GM19328 (cell line): ENCODE measurements around the gene SPATA19.

Source experiments
- ATAC-seq: cut with Tn5 transposase; IDR thresholded peaks from one replicate; pipeline ENCODE4 v1.9.1; 2021; ENCODE audit warnings: mild to moderate bottlenecking, moderate library complexity; ENCODE audit not compliant: unreplicated experiment

The SPATA19 gene

GRCh38 chr11:133835593-133836548 lies 9.4 kb downstream of the SPATA19 start:
- no peak for ATAC-seq

GRCh38 chr11:133834682-133835592 lies 10.4 kb downstream of the SPATA19 start:
- peak; percentile 76 for ATAC-seq

GRCh38 chr11:133833898-133834681 lies 11.2 kb downstream of the SPATA19 start:
- ATAC-seq, result no peak

- no peak for ATAC-seq
These were observed 12.1 kb downstream of the SPATA19 start for GRCh38 chr11:133832991-133833897.

GRCh38 chr11:133832096-133832990 lies 13.0 kb downstream of the SPATA19 start:
- ATAC-seq, result no peak

GRCh38 chr11:133830931-133831907 lies 14.1 kb downstream of the SPATA19 start:
- ATAC-seq, result no peak

GRCh38 chr11:133829566-133829965 lies 15.7 kb downstream of the SPATA19 start:
- ATAC-seq, result no peak

GRCh38 chr11:133828871-133829270 lies 16.4 kb downstream of the SPATA19 start:
- no peak for ATAC-seq

- no peak for ATAC-seq
These were observed 17.8 kb downstream of the SPATA19 start for GRCh38 chr11:133827556-133827955.

- no peak for ATAC-seq
These were observed 18.4 kb downstream of the SPATA19 start for GRCh38 chr11:133826866-133827265.

GRCh38 chr11:133825666-133826065 lies 19.6 kb downstream of the SPATA19 start:
- ATAC-seq, result no peak

- no peak for ATAC-seq
These were observed 20.2 kb downstream of the SPATA19 start for GRCh38 chr11:133825156-133825555.

GRCh38 chr11:133824593-133824992 lies 20.7 kb downstream of the SPATA19 start:
- no peak for ATAC-seq

GRCh38 chr11:133823614-133824013 lies 21.7 kb downstream of the SPATA19 start:
- ATAC-seq, result no peak

- ATAC-seq, result no peak
These were observed 22.1 kb downstream of the SPATA19 start for GRCh38 chr11:133823211-133823610.

- ATAC-seq, result peak; percentile 67
These were observed 23.5 kb downstream of the SPATA19 start for GRCh38 chr11:133821776-133822175.

GRCh38 chr11:133819746-133820315 lies 25.5 kb downstream of the SPATA19 start:
- ATAC-seq, result no peak
